Stimulated activated CD8-positive, alpha-beta memory T cell treated with anti-CD3 and anti-CD28 coated beads, Interleukin-7, amount 100 ng/mL, for 4 hours (primary cell): ENCODE data around the gene PPHLN1.
"Not testable (repeated sequence)": the region's sequence is repeated elsewhere in the genome, so short reads cannot be mapped to it uniquely, and the experiment has no call there.

Source experiments
- DNase-seq, 2 donors: peaks; one replicate each; pipeline ENCODE4 v3.0.0-alpha.2; 2020; ENCODE audit warnings: low read depth in 2 of 2

The PPHLN1 gene

DNA sequence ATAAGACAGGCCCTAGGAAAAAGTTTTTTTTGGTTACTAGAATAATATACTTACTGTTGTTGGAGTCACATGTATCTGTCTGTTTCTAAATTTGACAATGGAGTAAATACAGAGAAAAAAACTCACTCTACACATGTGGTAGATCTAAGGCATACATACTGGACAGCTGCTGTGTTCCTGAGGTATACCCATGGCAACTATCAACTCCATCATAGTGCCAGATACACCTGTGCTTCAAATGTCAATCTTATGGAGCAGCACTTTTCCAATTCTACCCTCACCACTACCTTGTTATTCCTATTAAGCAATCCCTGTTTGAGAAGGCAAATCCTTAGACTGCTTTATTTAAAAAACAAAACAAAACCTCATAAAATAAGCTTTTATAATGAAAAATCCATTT lies 3.4 kb upstream of the PPHLN1 start:
- no peak for DNase-seq

DNA sequence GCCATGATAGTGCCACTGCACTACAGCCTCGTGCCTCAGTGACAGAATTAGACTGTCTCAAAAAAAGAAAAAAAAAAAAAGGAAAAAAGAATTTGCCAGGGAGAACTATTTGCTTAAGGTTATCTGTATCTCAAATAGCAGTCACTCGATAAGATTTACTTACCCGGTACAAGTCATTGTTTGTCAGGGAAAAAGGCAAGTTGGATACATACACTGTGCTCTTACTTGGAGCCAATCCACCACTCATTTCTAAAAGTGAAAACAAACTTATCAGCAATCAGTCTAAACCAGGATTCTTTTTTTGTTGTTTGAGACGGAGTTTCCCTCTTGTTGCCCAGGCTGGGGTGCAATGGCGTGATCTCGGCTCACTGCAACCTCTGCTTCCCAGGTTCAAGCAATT lies 2.1 kb upstream of the PPHLN1 start:
- no peak for DNase-seq

DNA sequence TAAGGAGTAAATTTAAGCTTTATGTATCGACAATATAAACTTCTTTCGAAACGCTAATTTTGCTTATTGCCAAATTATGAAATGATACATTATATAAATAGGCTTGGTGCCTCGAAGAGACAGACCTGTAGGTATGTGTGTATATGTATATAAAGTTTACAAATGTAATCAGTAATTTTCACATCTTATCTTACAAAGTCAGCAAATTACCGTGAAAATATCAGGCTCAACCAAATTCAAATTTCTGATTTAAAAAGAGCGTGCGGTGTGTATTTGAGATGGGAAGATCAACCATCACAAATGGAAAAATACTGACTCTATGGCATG lies 678 bp upstream of the PPHLN1 start:
- no peak for DNase-seq

DNA sequence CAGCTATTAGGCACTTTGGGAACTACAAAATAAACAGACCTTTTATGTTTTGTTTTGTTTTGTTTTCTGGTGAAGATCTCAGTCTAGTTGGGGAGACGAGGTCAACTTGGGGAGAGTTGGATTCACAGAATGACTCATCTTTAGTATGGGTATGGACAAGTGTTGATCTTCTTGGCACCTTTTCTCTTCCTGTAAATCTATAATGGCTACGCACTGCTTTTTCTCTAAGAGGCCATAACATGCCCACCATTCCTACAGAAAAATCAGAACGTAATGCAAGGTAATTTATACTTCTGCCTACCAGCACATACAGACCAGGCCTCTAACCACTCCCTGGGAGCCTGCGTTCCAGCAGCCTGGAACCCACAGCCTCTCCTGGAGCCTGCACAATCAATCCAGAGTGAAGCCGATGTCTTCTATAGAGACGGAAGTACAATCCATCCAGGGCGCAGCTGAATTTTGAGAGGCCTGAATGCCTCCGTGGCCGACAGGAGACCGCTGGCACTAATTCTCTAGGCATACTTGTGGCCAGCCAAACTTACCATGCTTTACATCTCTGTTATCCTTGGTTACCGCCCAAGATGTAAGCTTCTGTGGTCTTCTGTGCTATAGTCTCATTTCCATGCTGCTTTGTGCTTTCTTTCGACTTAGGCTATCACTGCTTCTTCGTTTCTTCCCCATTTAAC lies 717 bp downstream of the PPHLN1 start:
- no peak for DNase-seq

GRCh38 chr12:42327227-42327590 lies 1.2 kb downstream of the PPHLN1 start:
- DNase-seq, result no peak

- DNase-seq, result not testable (repeated sequence)
These were observed 4.1 kb downstream of the PPHLN1 start for GRCh38 chr12:42330097-42330496.

- no peak for DNase-seq
These were observed 6.6 kb downstream of the PPHLN1 start for GRCh38 chr12:42332301-42333285.

- DNase-seq, result no peak
These were observed 10.3 kb downstream of the PPHLN1 start for GRCh38 chr12:42336286-42336685.

DNA sequence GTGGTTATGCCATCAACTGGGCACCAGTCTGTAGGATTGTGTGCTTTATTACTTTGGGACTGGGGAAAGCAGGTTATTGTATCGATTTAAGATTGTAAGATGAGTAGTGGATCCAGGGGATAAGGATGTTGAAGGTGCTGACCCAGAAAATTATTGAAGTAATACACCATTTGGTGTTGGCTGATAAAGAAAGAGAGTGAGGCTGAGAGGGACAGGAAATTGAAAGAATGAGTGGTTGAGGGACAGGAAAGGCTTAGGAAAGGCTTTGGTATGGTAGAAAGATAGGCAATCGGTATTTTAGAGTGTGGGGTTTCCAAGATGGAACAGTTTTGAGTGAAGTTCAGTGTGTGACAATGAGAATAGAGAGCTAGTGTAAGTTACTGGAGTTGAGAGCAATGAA lies 12.3 kb downstream of the PPHLN1 start:
- DNase-seq, result no peak

GRCh38 chr12:42342028-42342427 lies 16.1 kb downstream of the PPHLN1 start:
- no peak for DNase-seq

- DNase-seq, result no peak
These were observed 17.8 kb downstream of the PPHLN1 start for GRCh38 chr12:42343721-42344120.

GRCh38 chr12:42346403-42347002 lies 20.5 kb downstream of the PPHLN1 start:
- DNase-seq, result no peak

GRCh38 chr12:42349119-42350020 lies 23.4 kb downstream of the PPHLN1 start:
- DNase-seq, result not testable (repeated sequence)

DNA sequence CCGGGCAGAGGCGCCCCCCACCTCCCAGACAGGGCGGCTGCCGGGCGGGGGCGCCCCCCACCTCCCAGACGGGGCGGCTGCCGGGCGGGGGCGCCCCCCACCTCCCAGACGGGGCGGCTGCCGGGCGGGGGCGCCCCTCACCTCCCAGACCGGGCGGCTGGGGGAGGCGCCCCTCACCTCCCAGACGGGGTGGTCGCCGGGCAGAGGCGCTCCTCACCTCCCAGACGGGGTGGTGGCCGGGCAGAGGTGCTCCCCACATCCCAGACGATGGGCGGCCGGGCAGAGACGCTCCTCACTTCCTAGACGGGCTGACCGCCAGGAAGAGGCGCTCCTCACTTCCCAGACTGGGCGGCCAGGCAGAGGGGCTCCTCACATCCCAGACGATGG lies 24.0 kb downstream of the PPHLN1 start:
- DNase-seq, result not testable (repeated sequence)

DNA sequence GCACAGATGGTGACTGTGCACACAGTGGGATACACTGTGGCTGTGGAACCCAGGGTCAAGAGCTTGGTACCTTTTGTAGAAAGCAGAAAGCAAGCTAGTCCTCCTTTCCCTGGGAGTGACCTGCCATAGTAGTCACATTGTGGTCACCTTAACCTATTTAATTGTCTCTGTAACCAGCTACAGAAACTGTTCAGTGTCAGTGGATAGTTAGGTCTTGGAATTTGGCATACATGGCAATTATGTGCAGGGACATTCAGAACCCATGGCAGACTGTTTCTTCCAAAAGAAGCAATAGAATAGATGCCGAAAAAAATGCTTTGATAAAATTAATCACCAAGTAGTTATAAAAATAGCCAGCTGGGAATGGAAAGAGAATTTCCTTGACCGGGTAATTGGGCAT lies 30.4 kb downstream of the PPHLN1 start:
- DNase-seq, result no peak

GRCh38 chr12:42360747-42361403 lies 34.9 kb downstream of the PPHLN1 start:
- no peak for DNase-seq

GRCh38 chr12:42361909-42362646 lies 36.1 kb downstream of the PPHLN1 start:
- DNase-seq, result no peak

DNA sequence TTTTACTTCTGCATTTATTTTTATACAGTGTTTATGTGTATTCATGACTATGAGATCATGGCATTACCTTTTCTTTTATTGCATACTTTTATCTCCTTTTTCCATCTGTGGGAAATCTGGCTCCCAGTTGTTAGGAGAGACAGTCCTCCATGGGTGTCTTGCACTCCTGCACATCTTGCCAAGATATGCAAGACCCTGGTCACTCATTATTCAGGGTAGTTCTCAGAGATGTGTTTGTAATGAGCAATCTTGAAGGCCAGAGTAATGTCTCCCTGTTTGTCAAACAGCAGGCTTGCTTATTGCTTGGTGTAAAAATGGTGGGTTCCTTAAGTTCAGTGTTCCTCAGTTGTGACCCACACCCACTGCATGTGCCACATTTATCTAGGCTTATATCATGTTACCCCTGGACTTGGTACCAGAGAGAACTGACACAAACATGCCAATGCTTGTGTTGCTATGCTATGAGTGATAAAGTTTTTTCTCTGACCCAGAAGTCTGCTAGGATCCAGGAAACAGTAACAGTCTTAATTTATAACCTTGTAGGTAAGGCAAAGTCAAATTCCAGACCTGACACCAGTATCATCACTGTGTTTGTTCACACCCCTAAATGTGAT lies 36.8 kb downstream of the PPHLN1 start:
- DNase-seq, result no peak

- no peak for DNase-seq
These were observed 38.7 kb downstream of the PPHLN1 start for GRCh38 chr12:42364692-42365091.

DNA sequence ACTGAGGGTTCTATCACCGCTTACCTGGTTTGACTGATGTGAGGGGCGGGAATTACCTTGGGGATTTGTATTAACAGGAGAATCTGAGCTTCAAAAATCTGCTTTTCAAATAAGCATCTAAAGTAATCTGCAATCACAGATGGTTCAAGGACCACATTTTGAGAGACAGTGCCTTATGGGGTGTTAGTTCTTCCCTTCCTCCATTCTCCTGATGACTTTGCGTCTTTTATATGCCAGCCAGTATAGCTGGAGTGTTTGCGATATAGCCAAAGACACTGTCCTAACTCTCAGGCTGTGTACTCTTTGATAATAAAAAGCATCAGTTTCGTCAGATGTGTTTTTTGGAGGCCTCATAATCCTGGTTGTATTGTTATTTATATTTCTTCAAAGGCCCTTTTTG lies 39.5 kb downstream of the PPHLN1 start:
- DNase-seq, result no peak
